GM21723 (cell line): ENCODE data around the gene MCRIP2.

Experiments
- ATAC-seq: cut with Tn5 transposase; IDR thresholded peaks from one replicate; pipeline ENCODE4 v1.9.1; 2021; ENCODE audit warnings: mild to moderate bottlenecking, moderate library complexity; ENCODE audit not compliant: unreplicated experiment

MCRIP2 gene

DNA sequence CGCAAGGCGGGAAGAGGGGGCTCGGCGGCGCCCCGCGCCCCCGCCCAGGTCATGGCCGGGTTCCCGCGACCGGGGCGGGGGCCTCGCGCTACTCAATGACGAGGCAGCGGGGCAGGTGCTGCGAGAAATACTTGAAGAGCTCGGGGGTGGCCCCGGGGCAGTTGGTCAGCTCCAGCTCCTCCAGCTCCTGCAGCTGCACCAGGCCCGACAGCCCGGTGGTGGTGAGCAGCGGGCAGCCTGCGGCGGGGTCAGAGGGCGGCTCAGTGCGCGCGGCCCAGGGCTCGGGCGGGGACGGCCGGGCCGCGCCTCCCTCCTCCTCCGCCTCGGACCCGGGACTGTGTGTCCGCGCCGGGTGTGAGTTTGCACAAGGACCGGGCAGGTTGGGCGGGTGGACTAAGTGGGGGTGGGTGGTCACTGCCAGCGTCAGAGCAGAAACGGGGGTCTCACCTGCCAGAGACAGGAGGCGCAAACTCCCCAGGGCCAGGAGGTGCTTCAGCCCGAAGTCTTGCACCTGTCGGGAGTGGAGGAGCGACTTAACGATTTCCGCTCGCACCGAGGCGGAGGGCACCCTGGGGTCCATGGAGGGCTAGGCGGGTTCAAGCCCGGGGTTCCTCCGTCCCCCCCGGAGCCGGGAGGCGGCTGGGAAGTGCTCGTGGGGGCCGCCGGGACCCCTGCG is 52.7 kb downstream of the MCRIP2 start:
- ATAC-seq = no peak

GRCh38 chr16:694863-695354 is 53.3 kb downstream of the MCRIP2 start:
- ATAC-seq = no peak

GRCh38 chr16:695355-696089 is 53.9 kb downstream of the MCRIP2 start:
- no peak for ATAC-seq
